ENCODE data around the gene MOB1B.
"Not testable (repeated sequence)": the region's sequence is repeated elsewhere in the genome, so short reads cannot be mapped to it uniquely, and the experiment has no call there.

MOB1B gene

GRCh38 chr4:70958681-70959080, 56.5 kb downstream of the MOB1B start:
- DNase-seq = no peak

DNA sequence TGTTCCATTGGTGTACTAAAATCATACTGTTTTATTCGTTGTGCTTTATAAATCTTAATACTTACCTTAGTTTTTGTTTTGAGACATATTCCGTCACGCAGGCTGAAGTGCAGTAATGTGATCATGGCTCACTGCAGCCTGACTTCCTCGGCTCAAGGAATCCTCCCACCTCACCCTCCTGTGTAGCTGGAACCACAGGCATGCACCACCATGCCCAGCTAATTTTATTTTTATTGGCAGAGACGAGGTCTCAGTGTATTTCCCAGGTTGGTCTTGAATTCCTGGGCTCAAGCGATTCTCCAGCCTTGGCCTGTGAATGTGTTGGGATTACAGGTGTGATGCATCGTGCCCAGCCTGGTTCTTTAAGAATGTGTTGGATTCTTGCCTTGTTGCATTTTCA, 66.9 kb downstream of the MOB1B start:
- DNase-seq = no peak

DNA sequence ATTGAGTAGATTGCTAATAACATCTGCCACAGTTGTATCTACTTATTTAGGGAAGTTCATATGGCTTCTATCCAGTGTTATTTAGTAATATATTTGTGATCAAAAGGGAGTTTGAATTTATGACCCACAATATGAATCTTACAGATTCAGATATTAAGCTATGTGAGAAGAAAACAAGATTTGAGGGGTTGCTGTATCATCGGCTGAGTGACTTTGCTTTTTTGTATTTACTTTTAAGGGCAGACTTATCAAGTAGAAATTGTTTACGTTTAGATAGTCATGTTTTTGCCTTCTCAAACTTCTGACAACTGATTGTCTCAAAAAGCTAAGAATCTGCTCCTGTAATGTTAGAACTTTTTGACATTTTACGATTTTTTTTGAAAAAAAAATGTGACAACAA, 74.1 kb downstream of the MOB1B start:
- DNase-seq = no peak

- peak; percentile 24 for DNase-seq
Observed at GRCh38 chr4:70979445-70980008, 77.4 kb downstream of the MOB1B start.

- DNase-seq = no peak
Observed at GRCh38 chr4:70980196-70980595, 78.0 kb downstream of the MOB1B start.

GRCh38 chr4:70984106-70984505, 81.9 kb downstream of the MOB1B start:
- DNase-seq = no peak

- DNase-seq = no peak
Observed at GRCh38 chr4:70984589-70984988, 82.4 kb downstream of the MOB1B start.

- no peak for DNase-seq
Observed at GRCh38 chr4:70991596-70991995, 89.4 kb downstream of the MOB1B start.

GRCh38 chr4:70992391-70992881, 90.3 kb downstream of the MOB1B start:
- DNase-seq = no peak

- DNase-seq = peak; percentile 72
Observed at GRCh38 chr4:70993181-70994068, 91.3 kb downstream of the MOB1B start, which contains the start of gene DCK. Gene DCK (plus strand): TSS chr4:70993649. CDS start chr4:70993836, 187 bp downstream.

DNA sequence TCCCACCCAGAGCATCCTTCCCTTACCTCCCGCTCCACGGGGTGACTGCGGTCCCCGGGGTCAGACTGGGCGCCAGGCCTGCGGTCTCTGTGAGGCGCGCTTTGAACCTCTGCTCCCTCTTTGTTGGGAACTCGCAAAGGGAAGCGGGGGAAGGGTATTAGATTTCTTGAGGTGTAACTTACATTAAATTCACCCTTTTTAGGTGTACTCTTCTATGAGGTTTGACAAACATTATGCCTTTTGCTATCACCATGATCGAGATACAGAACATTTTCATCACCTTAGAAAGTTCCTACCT, 91.8 kb downstream of the MOB1B start:
- peak; percentile 10 for DNase-seq

- peak; percentile 63 for DNase-seq
Observed at GRCh38 chr4:70994387-70995099, 92.4 kb downstream of the MOB1B start.

DNA sequence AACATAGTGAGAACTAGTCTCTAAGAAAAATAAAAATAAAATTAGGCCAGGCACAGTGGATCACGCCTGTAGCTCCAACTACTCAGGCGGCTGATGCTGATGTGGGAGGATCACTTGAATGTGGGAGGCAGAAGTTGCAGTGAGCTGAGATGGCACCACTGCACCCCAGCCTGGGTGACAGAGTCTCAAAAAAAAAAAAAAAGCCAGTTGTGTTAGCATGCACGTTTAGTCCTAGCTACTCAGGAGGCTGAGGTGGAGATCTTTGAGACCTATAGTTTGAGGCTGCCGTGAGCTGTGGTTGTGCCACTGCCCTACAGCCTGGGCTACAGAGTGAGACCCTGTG, 93.8 kb downstream of the MOB1B start:
- DNase-seq = no peak

DNA sequence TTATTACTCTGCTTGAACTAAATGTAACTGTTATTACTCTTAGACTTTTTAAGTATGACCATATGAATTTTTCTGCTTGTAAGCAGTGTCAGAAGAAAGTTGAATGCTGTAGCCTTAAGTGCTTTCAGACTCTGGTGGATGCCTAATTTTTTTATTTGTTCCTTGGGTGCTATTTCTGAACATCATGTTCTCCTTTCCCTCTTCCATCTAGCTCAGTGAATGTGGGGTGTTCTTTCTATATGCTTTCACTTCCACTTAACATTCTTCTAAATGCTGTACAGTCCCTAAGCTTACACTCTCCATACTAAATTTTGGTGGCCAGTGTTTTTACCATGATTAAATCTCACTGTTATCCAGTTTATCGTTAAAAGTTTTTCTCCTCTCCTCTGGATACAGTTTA, 94.9 kb downstream of the MOB1B start:
- DNase-seq = no peak

- no peak for DNase-seq
Observed at GRCh38 chr4:70997546-70997945, 95.4 kb downstream of the MOB1B start.

DNA sequence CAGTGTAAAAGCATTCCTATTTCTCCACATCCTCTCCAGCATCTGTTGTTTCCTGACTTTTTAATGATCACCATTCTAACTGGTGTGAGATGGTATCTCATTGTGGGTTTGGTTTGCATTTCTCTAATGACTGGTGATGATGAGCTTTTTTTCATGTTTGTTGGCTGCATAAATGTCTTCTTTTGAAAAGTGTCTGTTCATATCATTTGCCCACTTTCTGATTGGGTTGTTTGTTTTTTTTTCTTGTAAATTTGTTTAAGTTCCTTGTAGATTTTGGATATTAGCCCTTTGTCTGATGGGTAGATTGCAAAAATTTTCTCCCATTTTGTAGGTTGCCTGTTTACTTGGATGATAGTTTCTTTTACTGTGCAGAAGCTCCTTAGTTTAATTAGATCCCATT, 97.5 kb downstream of the MOB1B start:
- not testable (repeated sequence) for DNase-seq

- not testable (repeated sequence) for DNase-seq
Observed at GRCh38 chr4:71001363-71001762, 99.2 kb downstream of the MOB1B start.

DNA sequence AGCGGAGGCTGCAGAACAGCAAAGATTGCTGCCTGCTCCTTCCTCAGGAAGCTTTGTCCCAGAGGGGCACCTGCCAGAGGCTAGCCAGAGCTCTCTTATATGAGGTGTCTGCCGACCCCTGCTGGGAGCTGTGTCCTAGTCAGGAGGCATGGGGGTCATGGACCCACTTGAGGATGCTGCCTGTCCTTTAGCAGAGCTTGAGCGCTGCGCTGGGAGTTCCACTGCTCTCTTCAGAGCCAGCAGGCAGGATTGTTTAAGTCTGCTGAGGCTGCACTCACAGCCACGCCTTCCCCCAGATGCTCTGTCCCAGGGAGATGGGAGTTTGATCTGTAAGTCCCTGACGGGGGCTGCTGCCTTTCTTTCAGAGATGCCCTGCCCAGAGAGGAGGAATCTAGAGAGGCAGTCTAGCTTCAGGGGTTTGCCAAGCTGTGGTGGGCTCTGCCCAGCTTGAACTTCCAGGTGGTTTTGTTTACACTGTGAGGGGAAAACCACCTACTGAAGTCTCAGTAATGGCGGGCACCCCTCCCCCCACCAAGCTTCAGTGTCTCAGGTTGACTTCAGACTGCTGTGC, 102.2 kb downstream of the MOB1B start:
- no peak for DNase-seq

GRCh38 chr4:71005025-71005424, 102.9 kb downstream of the MOB1B start:
- DNase-seq = not testable (repeated sequence)

DNA sequence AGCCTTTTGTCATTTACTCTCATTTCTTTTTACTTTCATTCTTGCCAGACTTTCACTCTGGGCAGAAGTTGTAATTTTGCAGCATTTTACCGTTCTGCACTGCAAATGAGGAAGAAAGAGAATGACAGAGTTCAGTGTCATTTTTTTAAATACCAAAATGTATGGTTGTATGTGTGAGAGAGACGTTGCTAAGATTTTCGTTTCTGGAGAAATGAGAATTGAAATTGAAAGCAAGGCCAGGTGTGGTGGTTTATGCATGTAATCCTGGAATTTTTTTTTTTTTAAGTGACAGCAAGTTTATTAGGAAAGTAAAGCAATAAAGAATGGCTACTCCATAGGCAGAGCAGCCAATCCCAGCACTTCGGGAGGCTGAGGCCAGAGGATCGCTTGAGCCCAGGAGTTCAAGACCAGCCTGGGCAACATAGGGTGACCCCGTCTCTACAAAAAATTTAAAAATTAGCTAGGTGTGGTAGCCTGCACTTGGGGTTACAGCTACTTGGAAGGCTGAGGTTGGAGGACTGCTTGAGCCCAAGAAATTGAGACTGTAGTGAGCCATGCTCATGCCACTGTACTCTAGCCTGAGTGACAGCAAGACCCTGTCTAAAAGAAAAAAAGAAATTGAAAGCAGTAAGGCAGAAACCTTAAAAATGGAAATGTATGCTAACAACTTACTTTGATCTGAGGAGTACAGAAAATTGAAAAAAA, 104.2 kb downstream of the MOB1B start:
- DNase-seq = no peak

GRCh38 chr4:71008196-71008595, 106.0 kb downstream of the MOB1B start:
- DNase-seq = no peak

- DNase-seq = no peak
Observed at GRCh38 chr4:71009086-71009485, 106.9 kb downstream of the MOB1B start.
